ENCODE data around the gene MRO.

The MRO gene

GRCh38 chr18:50819027-50819727, 639 bp downstream of the MRO start:
- Mint-ChIP-seq H3K9me3 (no peaks in the 10 kb centered on the region), H3K4me1 (peaks cover 20% of the 10 kb centered on the region), H3K4me3 (no peak overlapping the region), H3K27ac (no peak overlapping the region), H3K36me3 (ENCODE audit: low read depth) (no peaks in the 10 kb centered on the region), H3K27me3 (ENCODE audit: low read depth) (no peaks in the 10 kb centered on the region)
- TF ChIP-seq, protein P1, sequence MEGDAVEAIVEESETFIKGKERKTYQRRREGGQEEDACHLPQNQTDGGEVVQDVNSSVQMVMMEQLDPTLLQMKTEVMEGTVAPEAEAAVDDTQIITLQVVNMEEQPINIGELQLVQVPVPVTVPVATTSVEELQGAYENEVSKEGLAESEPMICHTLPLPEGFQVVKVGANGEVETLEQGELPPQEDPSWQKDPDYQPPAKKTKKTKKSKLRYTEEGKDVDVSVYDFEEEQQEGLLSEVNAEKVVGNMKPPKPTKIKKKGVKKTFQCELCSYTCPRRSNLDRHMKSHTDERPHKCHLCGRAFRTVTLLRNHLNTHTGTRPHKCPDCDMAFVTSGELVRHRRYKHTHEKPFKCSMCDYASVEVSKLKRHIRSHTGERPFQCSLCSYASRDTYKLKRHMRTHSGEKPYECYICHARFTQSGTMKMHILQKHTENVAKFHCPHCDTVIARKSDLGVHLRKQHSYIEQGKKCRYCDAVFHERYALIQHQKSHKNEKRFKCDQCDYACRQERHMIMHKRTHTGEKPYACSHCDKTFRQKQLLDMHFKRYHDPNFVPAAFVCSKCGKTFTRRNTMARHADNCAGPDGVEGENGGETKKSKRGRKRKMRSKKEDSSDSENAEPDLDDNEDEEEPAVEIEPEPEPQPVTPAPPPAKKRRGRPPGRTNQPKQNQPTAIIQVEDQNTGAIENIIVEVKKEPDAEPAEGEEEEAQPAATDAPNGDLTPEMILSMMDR (IDR thresholded peaks at IDR 0.05; ENCODE audit: unreplicated experiment in 3 of 3) = no peak

- TF ChIP-seq, protein P1 (IDR thresholded peaks at IDR 0.05; ENCODE audit: unreplicated experiment in 3 of 3) = no peak
- peaks cover 20% of the 10 kb centered on the region for H3K4me1 Mint-ChIP-seq
- H3K27me3 Mint-ChIP-seq (ENCODE audit: low read depth) = no peaks in the 10 kb centered on the region
- H3K4me3 Mint-ChIP-seq = no peak overlapping the region
- H3K36me3 Mint-ChIP-seq (ENCODE audit: low read depth) = no peaks in the 10 kb centered on the region
- H3K9me3 Mint-ChIP-seq = no peaks in the 10 kb centered on the region
- peak overlapping the region; percentile 66 to 84 (median 71) for H3K27ac Mint-ChIP-seq
Observed at GRCh38 chr18:50816419-50817166, 3.2 kb downstream of the MRO start.

GRCh38 chr18:50814395-50814794, 5.4 kb downstream of the MRO start:
- Mint-ChIP-seq H3K27ac (no peak overlapping the region), H3K27me3 (ENCODE audit: low read depth) (no peaks in the 10 kb centered on the region), H3K4me3 (no peak overlapping the region), H3K4me1 (peaks cover 20% of the 10 kb centered on the region), H3K9me3 (no peaks in the 10 kb centered on the region), H3K36me3 (ENCODE audit: low read depth) (no peaks in the 10 kb centered on the region)
- TF ChIP-seq, protein P1 (IDR thresholded peaks at IDR 0.05; ENCODE audit: unreplicated experiment in 3 of 3) = no peak

DNA sequence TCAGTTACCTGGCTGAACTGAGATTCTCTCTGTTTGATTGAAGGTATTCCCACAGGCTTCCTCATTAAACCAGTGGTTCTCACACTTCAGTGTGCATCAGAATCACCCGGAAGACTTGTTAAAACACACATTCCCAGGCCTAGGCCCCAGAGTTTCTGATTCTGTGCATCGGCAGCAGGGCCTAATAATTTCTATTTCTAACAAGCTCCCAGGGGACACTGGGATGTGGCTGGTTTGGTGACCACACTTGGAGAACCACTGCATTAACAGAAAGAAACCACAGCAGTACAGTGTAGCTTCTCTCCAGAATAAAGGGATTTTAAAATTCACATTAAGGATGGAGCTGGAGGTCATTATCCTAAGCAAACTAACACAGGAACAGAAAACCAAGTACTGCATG, 6.5 kb downstream of the MRO start:
- Mint-ChIP-seq H3K36me3 (ENCODE audit: low read depth) (no peaks in the 10 kb centered on the region), H3K9me3 (no peaks in the 10 kb centered on the region), H3K4me1 (peaks cover 17% of the 10 kb centered on the region), H3K27me3 (ENCODE audit: low read depth) (no peaks in the 10 kb centered on the region), H3K4me3 (no peak overlapping the region), H3K27ac (no peak overlapping the region)
- TF ChIP-seq, protein P1 (IDR thresholded peaks at IDR 0.05; ENCODE audit: unreplicated experiment in 3 of 3) = no peak

DNA sequence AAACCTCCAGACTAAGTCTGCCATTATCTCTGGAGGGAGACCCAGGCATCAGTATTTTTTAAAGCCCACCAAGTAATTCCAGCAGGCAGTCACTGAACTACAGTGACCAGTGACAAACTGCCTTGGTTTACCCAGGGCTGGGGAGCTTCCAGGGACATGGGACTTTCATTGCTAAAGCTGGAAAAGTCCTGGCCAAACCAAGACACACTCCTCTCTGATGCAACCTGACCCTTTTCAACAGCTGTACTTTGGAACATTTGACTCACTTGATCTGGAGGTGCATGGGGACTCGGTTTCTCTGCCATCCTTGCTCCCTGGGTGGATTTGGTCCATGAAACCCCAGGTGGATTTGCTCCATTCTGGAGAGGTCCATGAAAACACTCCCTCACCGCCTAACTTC, 7.0 kb downstream of the MRO start:
- no peaks in the 10 kb centered on the region for H3K27me3 Mint-ChIP-seq (ENCODE audit: low read depth)
- no peaks in the 10 kb centered on the region for H3K9me3 Mint-ChIP-seq
- H3K36me3 Mint-ChIP-seq (ENCODE audit: low read depth) = no peaks in the 10 kb centered on the region
- H3K4me3 Mint-ChIP-seq = no peak overlapping the region
- no peak overlapping the region for H3K27ac Mint-ChIP-seq
- peaks cover 12% of the 10 kb centered on the region for H3K4me1 Mint-ChIP-seq
- TF ChIP-seq, protein P1 (IDR thresholded peaks at IDR 0.05; ENCODE audit: unreplicated experiment in 3 of 3) = no peak

Data from nephron (organoid).